ENCODE data around the gene VAMP1.
"Not testable (repeated sequence)": the region's sequence is repeated elsewhere in the genome, so short reads cannot be mapped to it uniquely, and the experiment has no call there.

Gene VAMP1

GRCh38 chr12:6470375-6471163 is at the start of gene VAMP1:
Gene VAMP1 (minus strand): TSS chr12:6470677. CDS start chr12:6470531, 146 bp downstream.
- DNase-seq (ENCODE audit: low spot score) = peak; percentile 87
- peak; percentile 51 for FAIRE-seq

- DNase-seq (ENCODE audit: low spot score) (no peak), FAIRE-seq (no peak)
These were observed 49.7 kb upstream of the VAMP1 start for GRCh38 chr12:6520186-6520585.

DNA sequence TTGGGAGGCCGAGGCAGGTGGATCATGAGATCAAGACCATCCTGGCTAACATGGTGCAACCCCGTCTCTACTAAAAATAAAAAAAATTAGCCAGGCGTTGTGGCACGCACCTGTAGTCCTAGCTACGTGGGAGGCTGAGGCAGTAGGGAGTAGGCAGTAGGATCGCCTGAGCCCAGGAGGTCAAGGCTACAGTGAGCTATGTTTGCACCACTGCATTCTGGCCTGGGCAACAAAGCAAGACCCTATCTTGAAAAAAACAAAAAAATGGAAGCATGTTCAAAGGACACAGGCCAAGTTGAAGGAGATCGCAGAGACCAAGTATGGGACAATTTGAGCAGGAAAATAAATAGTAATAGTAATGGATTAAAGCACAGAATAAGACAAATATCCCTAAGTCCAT is 37.6 kb upstream of the VAMP1 start:
- FAIRE-seq (no peak), DNase-seq (ENCODE audit: low spot score) (no peak)

- DNase-seq (ENCODE audit: low spot score) (no peak), FAIRE-seq (no peak)
These were observed 36.9 kb upstream of the VAMP1 start for GRCh38 chr12:6507102-6507998.

DNA sequence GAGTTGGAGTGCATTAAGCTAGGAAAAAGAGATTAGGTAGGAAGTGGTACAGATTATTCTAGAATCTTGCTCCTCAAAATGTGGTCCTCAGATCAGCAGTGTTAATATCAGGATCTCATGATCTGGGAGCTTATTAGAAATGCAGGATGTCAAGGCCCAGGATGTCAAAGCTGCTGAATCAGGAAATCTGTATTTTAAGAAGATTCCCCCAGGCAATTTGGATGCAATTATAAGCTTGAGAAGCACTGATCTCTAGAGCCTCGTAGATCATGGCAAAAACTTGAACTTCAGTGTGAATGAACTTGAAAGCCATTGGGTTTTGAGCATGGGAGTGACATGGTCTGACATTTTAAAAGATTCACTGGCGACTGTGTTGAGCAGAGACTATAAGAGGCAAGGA is 30.0 kb upstream of the VAMP1 start:
- DNase-seq (ENCODE audit: low spot score) = no peak

DNA sequence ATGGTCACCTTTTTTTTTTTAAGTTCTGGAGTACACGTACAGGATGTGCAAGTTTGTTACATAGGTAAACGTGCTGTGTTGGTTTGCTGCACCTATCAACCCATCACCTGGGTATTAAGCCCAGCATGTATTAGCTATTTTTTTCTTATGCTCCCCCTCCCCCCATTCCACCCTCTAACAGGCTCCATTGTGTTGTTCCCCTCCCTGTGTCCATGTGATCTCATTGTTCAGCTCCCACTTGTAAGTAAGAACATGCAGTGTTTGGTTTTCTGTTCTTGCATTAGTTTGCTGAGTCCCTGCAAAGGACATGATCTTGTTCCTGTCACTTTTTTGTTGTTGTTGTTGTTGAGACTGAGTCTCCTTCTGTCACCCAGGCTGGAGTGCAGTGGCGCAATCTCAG is 26.8 kb upstream of the VAMP1 start:
- FAIRE-seq; DNase-seq (ENCODE audit: low spot score): not testable (repeated sequence)

More for the DNA sequence above, 30.0 kb upstream of the VAMP1 start:
- no peak for FAIRE-seq

DNA sequence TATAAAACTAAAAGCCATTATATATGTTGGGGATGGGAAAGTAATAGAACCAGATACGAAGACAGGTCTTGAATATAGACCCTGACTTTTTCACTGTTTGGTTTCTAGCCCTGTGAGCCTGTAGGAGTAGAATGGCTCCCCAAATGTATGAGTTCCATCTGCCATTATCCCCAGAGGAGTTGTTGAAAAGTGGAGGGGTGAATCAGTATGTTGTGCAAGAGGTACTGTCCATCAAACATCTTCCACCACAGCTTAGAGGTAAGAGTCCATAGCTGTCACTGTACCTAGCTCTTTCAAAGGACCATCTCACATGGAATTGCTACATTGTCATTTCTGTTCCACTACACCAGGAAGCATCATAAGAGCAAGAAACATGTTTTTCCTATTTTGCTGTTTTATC is 24.5 kb upstream of the VAMP1 start:
- DNase-seq (ENCODE audit: low spot score) (no peak), FAIRE-seq (no peak)

- no peak for DNase-seq (ENCODE audit: low spot score)
- no peak for FAIRE-seq
These were observed 23.8 kb upstream of the VAMP1 start for GRCh38 chr12:6494258-6494743.

- DNase-seq (ENCODE audit: low spot score) = peak; percentile 92
- peak; percentile 44 for FAIRE-seq
These were observed 23.2 kb upstream of the VAMP1 start, which contains the start of gene NCAPD2 for GRCh38 chr12:6493497-6494257. Gene NCAPD2 (plus strand): TSS chr12:6494102. CDS start chr12:6495099, 997 bp downstream.

DNA sequence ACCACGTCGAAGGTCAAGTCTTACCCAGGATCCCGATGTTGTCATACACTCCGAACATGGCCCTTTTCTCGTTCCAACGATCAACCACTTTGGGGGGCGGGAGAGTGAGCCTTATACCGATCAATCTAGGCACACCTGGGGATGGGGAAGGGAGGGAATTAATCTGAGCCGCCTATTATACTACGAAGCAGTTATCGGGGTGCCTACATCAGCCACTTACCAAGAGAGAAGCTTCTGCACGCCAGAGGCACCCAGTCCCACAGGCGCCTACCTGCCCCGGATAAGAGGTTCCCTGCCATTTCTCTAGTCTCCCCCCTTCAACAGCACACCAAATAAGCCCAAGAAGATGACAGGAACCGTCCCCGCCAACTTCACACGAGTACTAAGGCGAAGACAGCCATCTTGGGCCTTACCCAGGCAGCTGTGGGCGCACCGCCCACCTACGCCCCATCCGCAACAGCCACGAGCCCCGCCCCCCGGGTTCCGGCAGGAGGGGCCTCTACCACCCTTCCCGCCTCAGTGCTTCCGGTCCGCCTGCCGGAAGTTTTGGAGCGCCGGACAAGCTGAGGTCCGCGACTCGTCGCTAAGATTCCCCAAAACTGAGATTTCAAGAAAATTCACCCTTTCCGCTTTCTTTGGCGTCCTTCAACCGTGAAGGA is 22.5 kb upstream of the VAMP1 start, which contains the start of gene MRPL51:
TSS of gene MRPL51 (minus strand) at position 425 of the 659 bp plus-strand sequence. CDS start at position 299, 126 bp downstream.
- FAIRE-seq = peak; percentile 35
- DNase-seq (ENCODE audit: low spot score) = peak; percentile 80

DNA sequence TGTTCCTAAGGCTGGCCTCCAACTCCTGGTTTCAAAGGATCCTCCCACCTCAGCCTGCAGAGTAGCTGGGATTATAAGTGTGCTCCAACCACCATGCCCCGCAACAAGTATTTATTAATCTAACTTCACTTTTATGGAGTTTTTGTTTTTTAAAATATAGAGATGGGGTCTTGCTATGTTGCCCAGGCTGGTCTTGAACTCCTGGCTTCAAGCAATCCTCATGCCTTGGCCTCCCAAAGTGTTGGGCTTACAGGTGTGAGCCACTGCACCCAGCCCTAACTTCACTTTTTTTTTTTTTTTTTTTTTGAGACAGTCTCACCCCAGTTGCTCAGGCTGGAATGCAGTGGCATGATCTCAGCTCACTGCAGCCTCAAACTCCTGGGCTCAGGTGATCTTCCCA is 20.2 kb upstream of the VAMP1 start:
- DNase-seq (ENCODE audit: low spot score) = not testable (repeated sequence)

GRCh38 chr12:6489449-6489848 is 19.0 kb upstream of the VAMP1 start:
- FAIRE-seq = no peak
- no peak for DNase-seq (ENCODE audit: low spot score)

More for the DNA sequence above, 20.2 kb upstream of the VAMP1 start:
- FAIRE-seq = not testable (repeated sequence)

- DNase-seq (ENCODE audit: low spot score) (no peak), FAIRE-seq (no peak)
These were observed 17.8 kb upstream of the VAMP1 start for GRCh38 chr12:6488240-6488639.

- no peak for DNase-seq (ENCODE audit: low spot score)
- no peak for FAIRE-seq
These were observed 7.9 kb upstream of the VAMP1 start for GRCh38 chr12:6478416-6478815.

DNA sequence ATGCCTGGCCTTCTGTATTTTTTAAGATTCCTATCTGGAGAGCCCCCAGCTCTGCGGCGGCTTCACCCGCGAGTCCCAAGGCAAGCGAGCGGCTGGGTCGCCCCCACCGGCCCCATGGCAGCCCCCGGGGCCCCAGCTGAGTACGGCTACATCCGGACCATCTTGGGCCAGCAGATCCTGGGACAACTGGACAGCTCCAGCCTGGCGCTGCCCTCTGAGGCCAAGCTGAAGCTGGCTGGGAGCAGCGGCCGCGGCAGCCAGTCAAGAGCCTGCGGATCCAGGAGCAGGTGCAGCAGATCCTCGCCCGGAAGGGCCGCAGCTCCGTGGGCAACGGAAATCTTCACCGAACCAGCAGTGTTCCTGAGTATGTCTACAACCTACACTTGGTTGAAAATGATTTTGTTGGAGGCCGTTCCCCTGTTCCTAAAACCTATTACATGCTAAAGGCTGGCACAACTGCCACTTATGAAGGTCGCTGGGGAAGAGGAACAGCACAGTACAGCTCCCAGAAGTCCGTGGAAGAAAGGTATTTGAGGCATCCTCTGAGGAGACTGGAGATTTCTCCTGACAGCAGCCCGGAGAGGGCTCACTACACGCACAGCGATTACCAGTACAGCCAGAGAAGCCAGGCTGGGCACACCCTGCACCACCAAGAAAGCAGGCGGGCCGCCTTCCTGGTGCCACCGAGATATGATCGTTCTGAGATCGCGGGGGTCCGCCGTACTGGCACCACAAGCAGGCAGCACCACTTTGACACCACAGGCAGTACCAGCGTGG is 7.3 kb upstream of the VAMP1 start:
- not testable (repeated sequence) for DNase-seq (ENCODE audit: low spot score); FAIRE-seq

DNA sequence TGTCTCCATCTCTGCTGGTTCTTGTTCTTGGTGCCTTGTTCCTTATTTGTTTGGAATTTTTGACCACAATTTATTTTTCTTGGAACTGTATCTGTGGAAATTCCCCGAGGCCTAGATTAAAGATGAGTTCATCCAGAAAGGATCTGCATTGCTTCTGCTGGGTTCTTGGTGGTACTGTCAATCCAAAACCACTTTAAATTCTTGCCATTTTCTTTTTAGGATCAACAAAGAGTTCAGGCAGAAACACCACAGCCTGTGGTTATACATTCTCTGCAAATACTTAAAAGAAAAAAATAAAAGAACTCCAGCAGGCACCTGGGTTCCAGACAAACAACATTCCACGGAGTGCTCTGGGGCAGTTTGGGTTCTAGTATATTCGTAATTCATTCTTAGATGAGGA is 6.0 kb upstream of the VAMP1 start:
- FAIRE-seq = no peak
- DNase-seq (ENCODE audit: low spot score) = peak; percentile 24

DNA sequence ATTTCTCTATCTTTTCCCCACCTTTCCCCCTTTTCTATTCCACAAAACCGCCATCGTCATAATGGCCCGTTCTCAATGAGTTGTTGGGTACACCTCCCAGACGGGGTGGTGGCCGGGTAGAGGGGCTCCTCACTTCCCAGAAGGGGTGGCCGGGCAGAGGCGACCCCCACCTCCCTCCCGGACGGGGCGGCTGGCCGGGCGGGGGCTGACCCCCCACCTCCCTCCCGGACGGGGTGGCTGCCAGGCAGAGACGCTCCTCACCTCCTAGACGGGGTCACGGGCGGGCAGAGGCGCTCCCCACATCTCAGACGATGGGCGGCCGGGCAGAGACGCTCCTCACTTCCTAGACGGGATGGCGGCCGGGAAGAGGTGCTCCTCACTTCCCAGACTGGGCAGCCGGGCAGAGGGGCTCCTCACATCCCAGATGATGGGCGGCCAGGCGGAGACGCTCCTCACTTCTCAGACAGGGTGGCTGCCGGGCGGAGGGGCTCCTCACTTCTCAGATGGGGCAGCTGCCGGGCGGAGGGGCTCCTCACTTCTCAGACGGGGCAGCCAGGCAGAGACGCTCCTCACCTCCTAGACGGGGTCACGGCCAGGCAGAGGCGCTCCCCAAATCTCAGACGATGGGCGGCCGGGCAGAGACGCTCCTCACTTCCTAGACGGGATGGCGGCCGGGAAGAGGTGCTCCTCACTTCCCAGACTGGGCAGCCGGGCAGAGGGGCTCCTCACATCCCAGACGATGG is 4.9 kb upstream of the VAMP1 start:
- not testable (repeated sequence) for DNase-seq (ENCODE audit: low spot score)

DNA sequence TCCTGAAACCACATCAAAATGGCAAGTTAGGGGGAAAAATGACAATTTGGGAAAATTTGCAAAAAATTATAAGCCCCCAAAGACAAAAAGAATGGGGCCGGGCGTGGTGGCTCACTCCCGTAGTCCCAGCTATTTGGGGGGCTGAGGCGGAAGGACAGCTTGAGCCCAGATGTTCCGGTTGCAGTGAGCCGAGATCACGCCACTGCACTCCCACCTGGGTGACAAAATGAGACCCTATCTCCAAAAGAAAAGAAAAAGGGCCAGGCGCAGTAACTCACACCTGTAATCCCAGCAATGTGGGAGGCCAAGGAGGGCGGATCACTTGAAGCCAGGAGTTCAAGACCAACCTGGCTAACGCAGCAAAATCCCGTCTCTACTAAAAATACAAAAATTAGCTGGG is 2.0 kb upstream of the VAMP1 start:
- FAIRE-seq (no peak), DNase-seq (ENCODE audit: low spot score) (no peak)

More for the DNA sequence above, 4.9 kb upstream of the VAMP1 start:
- FAIRE-seq = not testable (repeated sequence)

GRCh38 chr12:6471989-6472360 is 1.5 kb upstream of the VAMP1 start:
- no peak for FAIRE-seq
- peak; percentile 32 for DNase-seq (ENCODE audit: low spot score)

Data from RCC 7860 (cell line).